ENCODE data around the gene STK32B. TPM values are rescaled to one million over a fixed set of nuclear protein-coding genes. Genes with fewer than 3 reads are reported as not detected.

Gene STK32B
- total RNA-seq, 1 experiment from 2014 or later: 11.6 TPM

- Histone ChIP-seq H3K9me3 (ENCODE audit: control insufficient read depth, insufficient read depth, low read depth, low read length) (no peaks in the 10 kb centered on the region), H3K4me3 (ENCODE audit: low read depth in 2 of 2, low read length in 2 of 2) (no peak overlapping the region), H3K27ac (ENCODE audit: low read length) (no peak overlapping the region), H3K27me3 (ENCODE audit: control insufficient read depth, insufficient read depth, low read length) (no peaks in the 10 kb centered on the region), H3K4me1 (ENCODE audit: control insufficient read depth, insufficient read depth, low read length) (no peaks in the 10 kb centered on the region), H3K36me3 (ENCODE audit: control insufficient read depth, insufficient read depth, low read length) (no peaks in the 10 kb centered on the region)
- in situ Hi-C loops (cut with HindIII; ENCODE audit: low pct_unique_long_range_greater_than_20kb, low sequenced_read_pairs) (no loop called here), intact Hi-C loops (cut with micrococcal nuclease; ENCODE audit: unreplicated experiment) (no loop called here)
- no peak for DNase-seq (ENCODE audit: low read depth, low spot score)
- CTCF ChIA-PET: no interaction called here
- POLR2A ChIA-PET: no interaction called here
- TF ChIP-seq SIN3A (IDR thresholded peaks at IDR 0.05; ENCODE audit: borderline replicate concordance, insufficient read depth, low read depth, low read length): no peak
- no peak for TF ChIP-seq POLR2AphosphoS5 (IDR thresholded peaks at IDR 0.05; ENCODE audit: low read depth, low read length)
- TF ChIP-seq, protein P1, sequence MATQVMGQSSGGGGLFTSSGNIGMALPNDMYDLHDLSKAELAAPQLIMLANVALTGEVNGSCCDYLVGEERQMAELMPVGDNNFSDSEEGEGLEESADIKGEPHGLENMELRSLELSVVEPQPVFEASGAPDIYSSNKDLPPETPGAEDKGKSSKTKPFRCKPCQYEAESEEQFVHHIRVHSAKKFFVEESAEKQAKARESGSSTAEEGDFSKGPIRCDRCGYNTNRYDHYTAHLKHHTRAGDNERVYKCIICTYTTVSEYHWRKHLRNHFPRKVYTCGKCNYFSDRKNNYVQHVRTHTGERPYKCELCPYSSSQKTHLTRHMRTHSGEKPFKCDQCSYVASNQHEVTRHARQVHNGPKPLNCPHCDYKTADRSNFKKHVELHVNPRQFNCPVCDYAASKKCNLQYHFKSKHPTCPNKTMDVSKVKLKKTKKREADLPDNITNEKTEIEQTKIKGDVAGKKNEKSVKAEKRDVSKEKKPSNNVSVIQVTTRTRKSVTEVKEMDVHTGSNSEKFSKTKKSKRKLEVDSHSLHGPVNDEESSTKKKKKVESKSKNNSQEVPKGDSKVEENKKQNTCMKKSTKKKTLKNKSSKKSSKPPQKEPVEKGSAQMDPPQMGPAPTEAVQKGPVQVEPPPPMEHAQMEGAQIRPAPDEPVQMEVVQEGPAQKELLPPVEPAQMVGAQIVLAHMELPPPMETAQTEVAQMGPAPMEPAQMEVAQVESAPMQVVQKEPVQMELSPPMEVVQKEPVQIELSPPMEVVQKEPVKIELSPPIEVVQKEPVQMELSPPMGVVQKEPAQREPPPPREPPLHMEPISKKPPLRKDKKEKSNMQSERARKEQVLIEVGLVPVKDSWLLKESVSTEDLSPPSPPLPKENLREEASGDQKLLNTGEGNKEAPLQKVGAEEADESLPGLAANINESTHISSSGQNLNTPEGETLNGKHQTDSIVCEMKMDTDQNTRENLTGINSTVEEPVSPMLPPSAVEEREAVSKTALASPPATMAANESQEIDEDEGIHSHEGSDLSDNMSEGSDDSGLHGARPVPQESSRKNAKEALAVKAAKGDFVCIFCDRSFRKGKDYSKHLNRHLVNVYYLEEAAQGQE (IDR thresholded peaks at IDR 0.05; ENCODE audit: insufficient read depth in 1 of 2, low read depth in 2 of 2, low read length in 1 of 2): no peak
- TF ChIP-seq CTCF (IDR thresholded peaks at IDR 0.05): no peak
- TF ChIP-seq TCF7L2 (IDR thresholded peaks at IDR 0.05; ENCODE audit: low read depth, low read length): no peak
- BruUV-seq (replicated peaks): no TSS peak
- no peak for ATAC-seq
Measured at GRCh38 chr4:5393911-5394513, 342.7 kb downstream of the STK32B start.

DNA sequence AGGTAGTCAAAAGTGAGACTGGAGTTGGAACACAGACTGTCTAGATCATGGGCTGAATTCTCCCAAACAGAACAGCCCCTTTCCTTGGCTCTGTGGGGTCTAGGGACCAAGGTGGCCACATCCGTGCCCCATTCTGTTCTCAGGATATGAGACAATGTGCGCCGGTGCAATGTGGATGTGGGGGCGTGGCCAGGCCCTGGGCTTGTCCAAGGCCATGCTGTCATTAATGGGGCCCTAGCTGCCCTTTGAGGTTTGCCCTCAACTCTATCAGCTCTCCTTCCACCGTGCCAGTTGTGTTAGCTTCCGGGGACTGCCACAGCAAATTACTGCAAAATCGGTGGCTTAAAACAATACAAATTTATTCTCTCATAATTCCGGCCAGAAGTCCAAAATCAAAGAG, 344.5 kb downstream of the STK32B start:
- Histone ChIP-seq H3K27ac (ENCODE audit: low read length) (no peak overlapping the region), H3K4me1 (ENCODE audit: control insufficient read depth, insufficient read depth, low read length) (no peaks in the 10 kb centered on the region), H3K36me3 (ENCODE audit: control insufficient read depth, insufficient read depth, low read length) (no peaks in the 10 kb centered on the region), H3K9me3 (ENCODE audit: control insufficient read depth, insufficient read depth, low read depth, low read length) (no peaks in the 10 kb centered on the region), H3K4me3 (ENCODE audit: low read depth in 2 of 2, low read length in 2 of 2) (no peak overlapping the region), H3K27me3 (ENCODE audit: control insufficient read depth, insufficient read depth, low read length) (no peaks in the 10 kb centered on the region)
- no peak for DNase-seq (ENCODE audit: low read depth, low spot score)
- intact Hi-C loops (cut with micrococcal nuclease; ENCODE audit: unreplicated experiment): no loop called here
- ChIA-PET CTCF (no interaction called here), POLR2A (no interaction called here)
- TF ChIP-seq SIN3A (IDR thresholded peaks at IDR 0.05; ENCODE audit: borderline replicate concordance, insufficient read depth, low read depth, low read length) (no peak), CTCF (IDR thresholded peaks at IDR 0.05) (no peak), POLR2AphosphoS5 (IDR thresholded peaks at IDR 0.05; ENCODE audit: low read depth, low read length) (no peak), TCF7L2 (IDR thresholded peaks at IDR 0.05; ENCODE audit: low read depth, low read length) (no peak)
- TF ChIP-seq, protein P1 (IDR thresholded peaks at IDR 0.05; ENCODE audit: insufficient read depth in 1 of 2, low read depth in 2 of 2, low read length in 1 of 2): no peak
- in situ Hi-C loops (cut with HindIII; ENCODE audit: low pct_unique_long_range_greater_than_20kb, low sequenced_read_pairs): no loop called here
- no TSS peak for BruUV-seq (replicated peaks)
- no peak for ATAC-seq

Data from Panc1 (cell line).